ENCODE results near the gene APOA1.

APOA1 gene

DNA sequence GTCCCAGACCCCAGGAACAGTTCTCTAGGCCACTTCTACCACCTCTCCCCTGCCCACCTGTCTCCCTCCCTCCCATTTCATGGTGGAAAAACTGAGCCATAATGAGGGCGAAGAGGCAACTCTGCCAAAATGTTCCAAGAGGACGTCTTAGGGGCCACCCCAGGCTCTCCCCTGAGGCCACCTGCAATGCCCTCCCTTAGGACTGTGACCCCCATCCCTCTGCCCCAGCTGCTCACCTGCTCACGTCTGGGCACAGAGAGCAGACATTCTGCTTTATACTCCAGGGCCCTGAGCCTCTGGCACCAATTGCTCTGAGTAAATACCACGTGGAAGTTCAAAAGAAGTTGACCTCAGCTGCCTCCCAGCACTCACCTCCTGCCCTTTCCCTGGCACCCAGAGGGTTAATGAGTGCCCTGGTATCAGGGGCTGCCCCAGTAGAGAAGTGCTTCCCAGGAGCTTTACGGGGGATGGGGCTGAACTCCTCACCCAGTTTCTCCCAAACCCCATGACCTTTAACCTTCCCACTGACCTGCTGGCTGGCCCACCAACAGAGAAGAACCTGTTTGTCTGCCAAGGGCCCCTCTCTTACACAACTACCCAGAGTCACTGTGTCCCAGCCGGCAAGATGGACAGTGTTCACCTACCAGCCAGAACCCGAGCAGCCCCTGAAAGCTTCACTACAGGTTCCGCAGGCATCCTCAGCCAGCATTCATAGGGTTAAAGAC, 45.1 kb downstream of the APOA1 start:
- no peaks in the 10 kb centered on the region for H3K36me3 ChIP-seq (ENCODE audit: low read length)
- no peak overlapping the region for H2AFZ ChIP-seq (ENCODE audit: low read depth, low read length, severe bottlenecking)
- H3K9me2 ChIP-seq (replicated peaks; ENCODE audit: insufficient read depth, low read length), result no peaks in the 10 kb centered on the region
- no peaks in the 10 kb centered on the region for H3K9me3 ChIP-seq (ENCODE audit: insufficient read depth, low read length)
- TF ChIP-seq, protein P1, sequence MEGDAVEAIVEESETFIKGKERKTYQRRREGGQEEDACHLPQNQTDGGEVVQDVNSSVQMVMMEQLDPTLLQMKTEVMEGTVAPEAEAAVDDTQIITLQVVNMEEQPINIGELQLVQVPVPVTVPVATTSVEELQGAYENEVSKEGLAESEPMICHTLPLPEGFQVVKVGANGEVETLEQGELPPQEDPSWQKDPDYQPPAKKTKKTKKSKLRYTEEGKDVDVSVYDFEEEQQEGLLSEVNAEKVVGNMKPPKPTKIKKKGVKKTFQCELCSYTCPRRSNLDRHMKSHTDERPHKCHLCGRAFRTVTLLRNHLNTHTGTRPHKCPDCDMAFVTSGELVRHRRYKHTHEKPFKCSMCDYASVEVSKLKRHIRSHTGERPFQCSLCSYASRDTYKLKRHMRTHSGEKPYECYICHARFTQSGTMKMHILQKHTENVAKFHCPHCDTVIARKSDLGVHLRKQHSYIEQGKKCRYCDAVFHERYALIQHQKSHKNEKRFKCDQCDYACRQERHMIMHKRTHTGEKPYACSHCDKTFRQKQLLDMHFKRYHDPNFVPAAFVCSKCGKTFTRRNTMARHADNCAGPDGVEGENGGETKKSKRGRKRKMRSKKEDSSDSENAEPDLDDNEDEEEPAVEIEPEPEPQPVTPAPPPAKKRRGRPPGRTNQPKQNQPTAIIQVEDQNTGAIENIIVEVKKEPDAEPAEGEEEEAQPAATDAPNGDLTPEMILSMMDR (IDR thresholded peaks at IDR 0.05; ENCODE audit: insufficient read depth, low read length, poor library complexity, severe bottlenecking), result no peak
- no peak for TF ChIP-seq EZH2phosphoT487 (conservative IDR thresholded peaks at IDR 0.05; ENCODE audit: low read length)
- H3K79me2 ChIP-seq (ENCODE audit: insufficient read depth, low read length), result peaks cover 6% of the 10 kb centered on the region
- H3K9ac ChIP-seq (ENCODE audit: low read length), result no peak overlapping the region
- H3K4me3 ChIP-seq (ENCODE audit: insufficient read depth, low read length, poor library complexity, severe bottlenecking), result no peak overlapping the region
- no peak overlapping the region for H3K4me2 ChIP-seq (ENCODE audit: low read depth, low read length, poor library complexity, severe bottlenecking)
- no peaks in the 10 kb centered on the region for H3F3A ChIP-seq (ENCODE audit: insufficient read depth)
- H4K20me1 ChIP-seq (ENCODE audit: low read depth, low read length), result no peaks in the 10 kb centered on the region
- no peak overlapping the region for H3K27ac ChIP-seq (ENCODE audit: low read depth, low read length)
- H3K27me3 ChIP-seq (ENCODE audit: low read length), result no peaks in the 10 kb centered on the region

DNA sequence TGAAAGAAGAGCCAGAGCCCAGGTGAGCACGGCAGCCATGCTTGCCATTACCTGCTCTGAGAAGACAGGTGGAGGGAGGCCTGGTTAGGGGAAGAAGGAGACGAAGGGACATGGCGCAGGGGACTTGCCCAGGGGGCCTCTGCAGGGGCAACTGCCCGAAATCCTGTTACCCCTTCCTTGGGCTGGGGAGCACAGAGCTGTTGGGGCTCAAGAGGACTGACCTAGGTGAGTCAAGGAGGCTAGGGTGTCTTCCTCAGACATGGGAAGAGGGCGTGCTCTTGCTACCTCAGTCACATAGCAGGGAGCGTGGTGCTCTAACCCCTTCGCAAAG, 45.6 kb downstream of the APOA1 start, which contains the start of gene APOA5:
Gene APOA5 (minus strand): TSS at position 67 of the 331 bp plus-strand sequence. CDS start 19 bp downstream, at position 48.
- Histone ChIP-seq H3K27ac (ENCODE audit: low read depth, low read length) (no peak within 1 kb of the TSS), H3K9me2 (replicated peaks; ENCODE audit: insufficient read depth, low read length) (no peaks in the 10 kb centered on the region), H3K4me2 (ENCODE audit: low read depth, low read length, poor library complexity, severe bottlenecking) (peak within 1 kb of the TSS; percentile 33), H3K36me3 (ENCODE audit: low read length) (no peaks in the 10 kb centered on the region), H3K9ac (ENCODE audit: low read length) (peak within 1 kb of the TSS; percentile 12; the same call in 1 of the 2 replicates), H3K79me2 (ENCODE audit: insufficient read depth, low read length) (peaks cover 11% of the 10 kb centered on the region), H3F3A (ENCODE audit: insufficient read depth) (no peaks in the 10 kb centered on the region), H3K27me3 (ENCODE audit: low read length) (no peaks in the 10 kb centered on the region), H2AFZ (ENCODE audit: low read depth, low read length, severe bottlenecking) (peak within 1 kb of the TSS; percentile 74), H4K20me1 (ENCODE audit: low read depth, low read length) (no peaks in the 10 kb centered on the region), H3K9me3 (ENCODE audit: insufficient read depth, low read length) (no peaks in the 10 kb centered on the region), H3K4me3 (ENCODE audit: insufficient read depth, low read length, poor library complexity, severe bottlenecking) (no peak within 1 kb of the TSS)
- TF ChIP-seq, protein P1 (IDR thresholded peaks at IDR 0.05; ENCODE audit: insufficient read depth, low read length, poor library complexity, severe bottlenecking), result no peak
- no peak for TF ChIP-seq EZH2phosphoT487 (conservative IDR thresholded peaks at IDR 0.05; ENCODE audit: low read length)

DNA sequence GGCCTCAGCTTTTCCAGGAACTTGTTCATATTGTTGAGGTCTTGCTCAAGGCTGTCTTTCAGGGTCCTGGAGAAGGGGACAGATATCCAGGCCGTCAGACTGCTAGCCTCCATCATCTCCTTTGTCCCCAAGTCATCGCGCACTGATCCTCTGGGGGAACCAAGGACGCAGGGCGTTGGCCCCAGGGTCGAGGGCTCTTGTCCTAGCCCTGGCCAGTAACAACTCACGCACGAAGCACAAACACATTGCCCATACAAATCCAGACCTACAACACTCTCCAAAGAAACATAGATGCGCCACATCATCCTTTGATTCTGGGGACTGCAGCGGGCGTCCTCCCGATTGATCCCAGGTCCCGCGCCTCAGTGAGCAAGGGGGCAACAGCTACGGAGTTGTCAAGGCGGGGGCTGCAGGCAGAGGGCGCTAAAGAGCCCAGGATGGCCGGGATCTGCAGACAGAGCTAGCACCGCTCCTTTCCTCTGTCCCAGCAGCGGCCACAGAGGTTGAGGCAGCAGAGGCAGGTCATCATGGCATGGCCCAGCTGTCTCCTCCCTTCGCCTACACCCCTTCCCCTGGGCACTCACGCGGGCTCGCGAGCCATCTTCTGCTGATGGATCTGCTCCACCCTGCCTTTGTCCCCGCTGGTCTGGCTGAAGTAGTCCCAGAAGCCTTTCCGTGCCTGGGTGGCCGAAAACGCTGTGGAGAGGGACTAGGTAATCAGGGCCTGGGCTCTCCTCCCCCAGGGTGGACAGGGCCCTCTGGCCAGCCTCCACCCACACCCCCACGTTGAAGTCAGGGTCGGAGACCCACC, 46.2 kb downstream of the APOA1 start:
- Histone ChIP-seq H3K27ac (ENCODE audit: low read depth, low read length) (no peak overlapping the region), H3K27me3 (ENCODE audit: low read length) (no peaks in the 10 kb centered on the region), H3F3A (ENCODE audit: insufficient read depth) (no peaks in the 10 kb centered on the region), H4K20me1 (ENCODE audit: low read depth, low read length) (no peaks in the 10 kb centered on the region), H2AFZ (ENCODE audit: low read depth, low read length, severe bottlenecking) (peak overlapping the region; percentile 74), H3K9me3 (ENCODE audit: insufficient read depth, low read length) (no peaks in the 10 kb centered on the region), H3K36me3 (ENCODE audit: low read length) (peaks cover 3% of the 10 kb centered on the region; the same call in 1 of the 2 replicates), H3K79me2 (ENCODE audit: insufficient read depth, low read length) (peaks cover 17% of the 10 kb centered on the region), H3K9me2 (replicated peaks; ENCODE audit: insufficient read depth, low read length) (no peaks in the 10 kb centered on the region), H3K4me2 (ENCODE audit: low read depth, low read length, poor library complexity, severe bottlenecking) (peak overlapping the region; percentile 33), H3K9ac (ENCODE audit: low read length) (peak overlapping the region; percentile 12; the same call in 1 of the 2 replicates), H3K4me3 (ENCODE audit: insufficient read depth, low read length, poor library complexity, severe bottlenecking) (no peak overlapping the region)
- no peak for TF ChIP-seq EZH2phosphoT487 (conservative IDR thresholded peaks at IDR 0.05; ENCODE audit: low read length)
- TF ChIP-seq, protein P1 (IDR thresholded peaks at IDR 0.05; ENCODE audit: insufficient read depth, low read length, poor library complexity, severe bottlenecking), result peak; percentile 79
